ENCODE measurements around the gene ENTREP1.
"Not testable (repeated sequence)": the region's sequence is repeated elsewhere in the genome, so short reads cannot be mapped to it uniquely, and the experiment has no call there.

ENTREP1 gene, protein sequence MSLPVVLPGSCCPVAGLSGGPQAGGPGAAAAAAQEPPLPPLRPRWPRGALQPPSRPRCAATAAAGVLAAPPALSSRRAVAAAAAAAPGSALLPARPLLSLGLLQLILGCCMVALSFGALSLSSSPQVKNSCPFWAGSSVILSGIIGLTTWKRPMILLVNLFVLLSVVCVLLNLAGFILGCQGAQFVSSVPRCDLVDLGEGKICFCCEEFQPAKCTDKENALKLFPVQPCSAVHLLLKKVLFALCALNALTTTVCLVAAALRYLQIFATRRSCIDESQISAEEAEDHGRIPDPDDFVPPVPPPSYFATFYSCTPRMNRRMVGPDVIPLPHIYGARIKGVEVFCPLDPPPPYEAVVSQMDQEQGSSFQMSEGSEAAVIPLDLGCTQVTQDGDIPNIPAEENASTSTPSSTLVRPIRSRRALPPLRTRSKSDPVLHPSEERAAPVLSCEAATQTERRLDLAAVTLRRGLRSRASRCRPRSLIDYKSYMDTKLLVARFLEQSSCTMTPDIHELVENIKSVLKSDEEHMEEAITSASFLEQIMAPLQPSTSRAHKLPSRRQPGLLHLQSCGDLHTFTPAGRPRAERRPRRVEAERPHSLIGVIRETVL

DNA sequence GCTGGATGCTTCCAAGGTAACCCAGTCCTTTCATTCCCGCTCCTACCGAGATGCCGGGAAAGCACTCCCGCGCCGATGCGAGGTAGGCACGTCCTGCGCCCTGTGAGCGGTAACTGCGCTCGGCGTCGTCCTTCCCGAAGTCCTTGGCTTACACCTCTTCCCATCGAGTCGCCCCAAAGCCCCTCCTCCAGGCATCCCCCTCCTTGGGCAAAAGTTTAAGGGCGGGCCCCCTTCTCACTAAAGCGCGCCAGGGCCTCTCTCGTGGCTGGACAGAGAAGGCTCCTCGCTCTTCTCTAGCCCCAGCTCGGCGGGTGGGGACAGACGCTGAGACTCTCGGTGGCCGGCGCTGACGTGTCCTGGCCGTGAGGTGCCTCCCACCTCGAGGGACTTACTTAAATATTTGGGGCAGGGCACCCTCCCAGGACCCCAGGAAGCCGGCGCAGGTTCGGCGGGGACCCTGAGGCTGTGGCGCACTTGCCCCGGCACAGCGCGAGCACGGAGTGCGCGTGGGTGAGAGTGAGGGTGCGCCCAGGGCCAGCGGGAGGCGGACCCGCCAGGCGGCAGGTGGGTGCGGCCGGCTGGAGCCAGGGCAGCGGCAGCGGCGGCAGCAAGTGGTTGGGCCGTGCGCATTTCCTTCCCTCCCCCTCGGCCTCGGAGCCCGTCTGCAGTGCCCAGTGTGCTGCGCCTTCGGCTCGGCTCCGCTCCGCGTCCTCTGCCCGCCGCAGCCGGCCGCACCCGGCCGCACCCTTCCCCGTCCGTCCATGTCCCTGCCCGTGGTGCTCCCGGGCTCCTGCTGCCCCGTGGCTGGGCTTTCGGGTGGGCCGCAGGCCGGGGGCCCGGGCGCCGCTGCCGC, at the start of gene ENTREP1:
Gene ENTREP1 (plus strand): TSS at position 667 of the 853 bp plus-strand sequence. CDS start 95 bp downstream, at position 762.
- peak; percentile 35 to 62 for DNase-seq

DNA sequence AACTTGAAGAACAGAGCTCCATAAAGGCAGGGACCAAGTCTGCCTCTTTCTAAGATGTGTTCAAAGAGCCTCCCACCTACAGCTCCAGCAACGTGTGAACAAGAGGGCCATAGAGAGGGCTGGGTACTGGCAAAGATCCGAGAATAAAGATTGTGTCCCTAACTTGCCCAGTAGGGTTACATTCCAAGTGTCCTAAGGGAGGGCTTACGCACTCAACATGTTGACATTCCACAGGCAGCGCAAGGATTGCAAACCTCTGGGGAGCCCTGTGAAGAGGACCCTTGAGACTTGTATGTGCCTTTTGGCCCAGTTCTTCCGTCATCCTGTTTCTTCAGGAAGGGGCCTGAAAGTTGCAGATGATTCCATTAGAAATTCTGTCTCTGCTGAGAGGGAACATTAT, 48.2 kb upstream of the ENTREP1 start:
- no peak for DNase-seq

DNA sequence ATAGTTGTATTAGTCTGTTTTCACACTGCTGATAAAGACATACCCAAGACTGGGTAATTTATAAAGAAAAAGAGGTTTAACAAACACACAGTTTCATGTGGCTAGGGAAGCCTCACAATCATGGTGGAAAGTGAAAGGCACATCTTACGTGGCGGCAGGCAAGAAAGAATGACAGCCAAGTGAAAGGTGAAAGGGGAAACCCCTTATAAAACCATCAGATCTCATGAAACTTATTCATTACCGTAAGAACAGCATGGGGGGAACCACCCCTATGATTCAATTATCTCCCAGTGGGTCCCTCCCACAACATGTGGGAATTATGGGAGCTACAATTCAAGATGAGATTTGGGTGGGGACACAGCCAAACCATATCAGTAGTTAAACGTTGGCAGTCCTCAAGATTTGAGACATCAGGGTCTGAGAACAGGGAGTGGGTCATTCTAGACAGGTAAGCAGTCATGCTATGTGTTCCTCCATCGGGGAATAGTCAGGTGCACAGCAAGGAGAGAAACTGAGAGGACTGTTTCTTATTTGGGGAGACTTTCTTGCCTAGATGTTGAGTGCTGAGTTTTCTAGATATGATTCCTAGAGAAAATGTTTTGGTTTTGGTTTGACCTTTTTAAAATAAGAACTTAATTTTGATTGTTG, 45.8 kb upstream of the ENTREP1 start:
- no peak for DNase-seq

DNA sequence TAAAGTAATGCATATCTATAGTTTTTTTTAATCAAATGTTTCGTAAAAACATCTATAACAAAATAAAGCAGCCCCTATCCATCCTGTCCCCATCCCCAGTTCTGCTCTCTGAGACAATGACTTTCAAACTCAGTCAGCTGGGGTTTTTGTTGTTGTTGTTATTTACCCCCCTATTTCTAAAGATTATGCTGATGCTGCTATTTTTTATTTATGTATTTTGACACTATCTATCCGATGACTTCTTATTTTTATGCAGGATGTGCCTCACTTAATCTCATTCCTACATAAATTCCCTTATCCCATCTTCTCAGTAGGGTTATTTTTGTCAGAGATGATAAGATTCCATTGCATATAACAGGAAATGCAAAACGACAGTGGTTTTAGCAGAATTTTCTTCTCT, 45.3 kb upstream of the ENTREP1 start:
- no peak for DNase-seq

DNA sequence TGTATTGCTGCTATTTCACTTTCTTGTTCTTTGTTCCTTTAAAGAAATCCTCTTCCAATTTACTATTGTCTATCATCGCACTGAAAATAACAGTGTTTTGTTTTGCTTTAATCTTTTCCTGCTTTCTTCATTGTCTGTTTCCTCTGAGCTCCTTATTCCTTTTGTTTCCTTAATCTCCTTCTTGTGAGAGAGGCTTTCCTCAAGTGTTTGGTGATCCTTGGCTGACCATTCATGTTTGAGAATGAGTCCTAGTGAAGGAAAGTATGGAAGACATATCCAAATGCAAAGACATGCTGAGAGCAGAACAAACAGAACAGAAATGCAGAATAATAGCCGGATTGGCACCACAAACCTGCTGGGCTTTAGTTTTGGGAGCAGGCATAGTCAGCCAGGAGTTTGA, 42.0 kb upstream of the ENTREP1 start:
- no peak for DNase-seq

DNA sequence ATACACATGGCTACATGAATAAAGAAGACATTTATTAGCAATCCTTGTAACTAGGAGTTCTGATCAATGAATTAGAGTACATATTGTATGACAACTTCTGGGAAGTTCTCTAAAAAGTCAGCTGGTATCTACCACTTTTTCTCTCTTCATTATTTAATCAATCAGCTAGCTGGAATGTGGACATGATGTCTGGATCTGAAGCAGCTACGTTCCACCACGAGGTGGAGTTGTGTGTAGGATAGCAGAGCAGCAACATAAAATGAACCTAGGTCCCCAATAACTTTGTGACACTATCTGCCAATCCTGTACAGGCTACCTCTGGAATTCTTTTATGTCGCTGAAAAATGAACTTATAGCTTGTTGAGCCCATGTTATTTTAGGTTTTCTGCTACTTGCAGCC, 32.9 kb upstream of the ENTREP1 start:
- peak in 1 of 2 experiments; percentile 5 for DNase-seq

DNA sequence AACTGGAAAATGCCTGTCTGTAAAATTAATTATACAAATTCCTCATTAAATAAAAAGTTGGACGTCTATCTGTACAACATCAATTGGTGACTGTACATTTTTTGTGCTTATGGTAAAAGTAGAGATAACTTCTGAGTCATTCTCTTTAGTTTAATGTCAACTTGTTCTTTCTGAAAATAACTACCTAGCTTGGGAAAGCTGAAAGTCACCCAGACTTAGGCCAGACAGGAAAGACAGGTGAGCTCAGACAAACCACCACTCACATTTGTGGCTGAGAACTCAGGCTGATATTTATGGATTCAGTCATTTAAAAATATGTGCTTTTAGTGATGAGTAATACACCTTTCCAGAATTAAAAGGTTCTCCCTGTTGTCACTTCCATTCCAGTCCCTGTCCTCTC, 31.9 kb upstream of the ENTREP1 start:
- no peak for DNase-seq

DNA sequence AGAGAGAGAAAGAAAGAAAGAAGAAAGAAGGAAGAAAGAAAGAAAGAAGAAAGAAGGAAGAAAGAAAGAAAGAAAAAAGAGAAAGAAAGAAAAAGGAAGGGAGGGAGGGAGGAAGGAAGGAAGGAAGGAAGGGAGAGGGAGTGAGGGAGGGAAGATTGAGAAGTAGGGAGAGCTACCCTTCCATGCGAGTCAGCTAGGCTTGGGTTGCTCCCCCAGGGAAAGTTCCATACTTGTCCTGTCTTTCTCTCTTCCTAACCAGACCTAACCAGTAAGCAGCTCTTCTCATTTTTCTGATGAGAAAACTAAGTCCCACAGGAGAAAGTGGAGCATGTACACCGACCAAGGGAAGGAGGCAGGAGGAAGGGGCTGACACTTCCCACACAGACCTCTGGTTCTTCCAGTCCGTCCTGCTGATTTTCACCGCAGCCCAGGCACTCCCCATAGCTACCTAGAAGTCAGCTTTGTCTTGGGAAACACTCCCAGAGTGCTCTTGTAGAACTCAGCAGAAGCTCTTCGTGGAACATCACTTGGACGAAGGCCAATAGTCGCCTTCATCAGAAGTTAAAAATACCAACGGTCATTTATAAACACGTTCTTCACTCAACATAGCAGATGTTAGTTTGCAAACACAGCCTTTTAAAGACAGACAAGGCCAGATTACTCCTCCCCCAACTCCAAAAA, 29.0 kb upstream of the ENTREP1 start:
- no peak for DNase-seq

DNA sequence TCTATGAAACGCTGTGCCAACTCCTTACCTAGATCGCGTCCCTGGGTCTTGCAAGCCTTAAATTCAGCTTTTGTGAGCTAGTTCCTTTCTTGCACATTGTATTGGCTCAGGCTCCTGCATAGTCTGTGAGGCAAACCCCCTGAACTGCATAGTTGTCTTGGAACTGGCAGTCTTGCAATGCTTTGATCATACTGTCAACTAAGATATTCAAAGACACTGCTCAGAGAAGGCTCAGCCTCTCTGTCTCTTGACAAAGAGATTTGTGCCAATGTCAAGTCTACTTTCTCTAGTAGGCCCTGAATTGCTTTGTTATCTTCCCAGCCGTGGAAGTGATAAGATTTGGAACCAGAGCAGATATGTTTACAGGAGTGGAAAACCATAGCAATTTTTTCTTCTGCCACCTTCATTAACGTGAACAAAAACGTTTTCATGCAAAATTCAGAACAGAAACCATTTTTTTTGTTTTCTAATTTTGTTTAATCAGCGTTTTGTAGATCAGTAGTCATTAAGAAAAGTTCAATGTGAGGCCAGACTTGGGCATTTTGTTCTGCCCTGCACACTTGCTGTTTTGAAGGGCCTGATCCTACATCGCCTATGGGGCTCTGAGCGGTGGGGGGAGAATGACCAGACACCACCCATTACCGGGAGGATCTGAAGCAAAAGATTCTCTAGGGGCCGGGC, 27.6 kb upstream of the ENTREP1 start:
- no peak for DNase-seq

DNA sequence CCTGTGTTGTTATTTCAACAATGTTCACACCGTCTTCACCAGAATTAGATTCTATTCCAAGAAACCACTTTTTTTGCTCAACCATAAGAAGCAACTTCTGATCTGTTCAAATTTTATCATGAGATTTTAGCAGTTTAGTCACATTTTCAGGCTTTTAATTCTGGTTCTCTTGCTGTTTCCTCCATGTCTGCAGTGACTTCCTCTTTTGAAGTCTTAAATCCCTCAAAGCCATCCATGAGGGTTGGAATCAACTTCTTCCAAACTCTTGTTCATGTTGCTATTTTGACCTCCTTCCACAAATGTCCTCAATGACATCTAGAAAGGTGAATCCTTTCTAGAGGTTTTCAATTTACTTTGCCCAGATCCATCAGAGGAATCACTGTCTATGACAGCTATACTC, 25.7 kb upstream of the ENTREP1 start:
- DNase-seq = no peak

DNA sequence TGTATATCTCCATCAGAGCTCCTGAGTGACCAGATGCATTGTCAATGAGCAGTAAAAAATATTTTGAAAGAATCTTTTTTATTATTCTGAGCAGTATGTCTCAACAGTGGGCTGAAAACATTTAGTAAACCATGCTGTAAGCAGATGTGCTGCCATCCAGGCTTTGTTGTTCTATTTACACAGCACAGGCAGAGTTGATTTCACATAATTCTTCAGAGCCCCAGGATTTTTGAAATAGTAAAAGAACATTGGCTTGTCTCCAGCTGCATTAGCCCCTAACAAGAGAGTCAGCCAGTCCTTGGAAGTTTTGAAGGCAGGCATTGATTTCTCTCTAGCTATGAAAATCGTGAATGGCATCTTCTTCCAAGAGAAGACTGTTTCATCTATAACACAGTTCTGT, 25.2 kb upstream of the ENTREP1 start:
- no peak for DNase-seq

DNA sequence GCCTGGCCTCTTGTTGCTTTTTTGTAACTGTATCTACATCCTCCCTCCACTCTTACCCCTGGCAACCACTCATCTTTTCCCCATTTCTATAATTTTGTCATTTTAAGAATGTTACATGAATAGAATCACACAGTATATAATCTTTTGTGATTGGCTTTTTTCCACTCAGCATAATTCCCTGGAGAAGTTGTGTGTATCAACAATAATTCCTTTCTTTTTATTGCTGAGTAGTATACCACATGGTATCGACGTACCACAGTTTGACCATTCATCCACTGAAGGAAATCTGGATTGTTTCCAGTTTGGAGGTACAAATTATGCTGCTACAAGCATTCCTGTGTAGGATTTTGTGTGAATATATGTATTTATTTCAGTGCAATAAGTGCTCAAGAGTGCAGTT, 21.7 kb upstream of the ENTREP1 start:
- no peak for DNase-seq

DNA sequence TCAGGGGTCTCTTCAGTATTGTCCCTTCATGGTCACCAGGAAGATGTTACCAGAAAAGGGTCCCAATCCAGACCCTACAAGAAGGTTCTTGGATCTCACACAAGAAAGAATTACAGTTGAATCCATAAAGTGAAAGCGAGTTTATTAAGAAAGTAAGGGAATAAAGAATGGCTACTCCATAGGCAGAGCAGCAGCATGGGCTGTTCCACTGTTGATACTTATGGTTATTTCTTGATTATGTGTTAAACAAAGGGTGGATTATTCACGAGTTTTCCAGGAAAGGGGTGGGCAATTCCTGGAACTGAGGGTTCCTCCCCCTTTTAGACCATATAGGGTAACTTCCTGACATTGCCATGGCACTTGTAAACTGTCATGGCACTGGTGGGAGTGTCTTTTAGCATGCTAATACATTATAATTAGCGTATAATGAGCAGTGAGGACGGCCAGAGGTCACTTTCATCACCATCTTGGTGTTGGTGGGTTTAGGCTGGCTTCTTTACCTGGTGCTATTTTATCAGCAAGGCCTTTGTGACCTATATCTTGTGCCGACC, 18.0 kb upstream of the ENTREP1 start:
- not testable (repeated sequence) for DNase-seq

DNA sequence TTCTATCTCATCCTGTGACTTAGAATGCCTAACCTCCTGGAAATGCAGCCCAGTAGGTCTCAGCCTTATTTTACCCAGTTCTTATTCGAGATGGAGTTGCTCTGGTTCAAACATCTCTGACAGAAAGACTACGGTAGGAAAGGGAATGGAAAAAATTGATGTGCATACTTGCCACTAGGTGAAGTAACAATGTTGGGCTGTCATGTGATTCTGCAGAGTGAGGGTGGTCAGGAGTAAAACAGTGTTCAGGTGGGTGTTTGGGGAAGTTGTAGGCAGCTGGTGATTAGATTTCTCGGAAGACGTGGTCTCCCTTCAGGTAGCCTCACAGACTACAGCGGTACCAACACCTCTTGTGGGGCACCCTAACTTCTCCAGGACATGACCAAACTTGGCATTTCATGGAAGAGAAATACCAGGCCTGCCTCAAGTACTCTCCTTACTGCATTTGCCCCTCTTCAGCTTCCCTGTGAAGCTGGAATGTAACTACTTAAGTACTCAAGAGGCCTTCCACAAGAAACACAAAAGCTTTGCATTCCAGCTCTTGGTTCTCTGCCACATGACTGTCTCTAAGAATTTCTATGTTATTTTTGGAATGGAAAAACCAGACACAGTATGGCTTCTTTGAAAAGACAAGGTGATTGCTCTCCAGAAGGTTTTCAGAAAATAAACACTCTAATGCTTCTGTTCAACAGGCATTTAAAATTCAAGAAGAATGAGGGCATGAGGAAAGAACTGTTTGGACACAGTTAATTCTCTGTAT, 17.4 kb upstream of the ENTREP1 start:
- no peak for DNase-seq

DNA sequence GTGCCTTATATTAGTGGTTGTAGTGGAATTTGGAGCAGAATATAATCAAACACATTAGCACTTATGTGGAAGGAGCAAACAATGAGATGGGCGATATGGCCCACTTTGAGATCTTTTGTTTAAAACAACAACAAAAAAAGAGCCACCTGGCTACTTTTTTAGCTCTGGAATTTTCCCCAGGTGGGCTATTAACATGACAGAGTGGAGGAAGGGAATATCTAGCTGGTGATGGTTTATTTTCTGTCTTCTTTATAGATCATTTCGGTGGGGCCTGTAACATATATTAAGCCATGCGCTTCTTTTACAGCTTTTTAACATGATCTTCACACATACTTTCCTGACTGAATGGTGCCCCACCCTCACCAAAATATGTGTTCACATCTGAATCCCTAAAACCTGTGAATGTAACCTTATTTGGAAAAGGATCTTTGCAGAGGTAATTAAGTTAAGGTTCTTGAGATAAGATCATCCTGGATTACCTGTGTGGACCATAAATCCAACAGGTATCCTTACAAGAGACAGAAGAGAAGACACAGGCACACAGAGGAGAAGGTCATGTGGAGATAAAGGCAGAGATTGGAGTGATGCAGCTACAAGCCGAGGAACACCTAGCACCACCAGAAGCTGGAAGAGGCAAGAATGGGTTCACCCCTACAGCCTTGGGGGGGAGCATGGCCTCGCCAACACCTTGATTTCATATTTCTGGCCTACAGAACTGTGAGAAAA, 16.6 kb upstream of the ENTREP1 start:
- no peak for DNase-seq

DNA sequence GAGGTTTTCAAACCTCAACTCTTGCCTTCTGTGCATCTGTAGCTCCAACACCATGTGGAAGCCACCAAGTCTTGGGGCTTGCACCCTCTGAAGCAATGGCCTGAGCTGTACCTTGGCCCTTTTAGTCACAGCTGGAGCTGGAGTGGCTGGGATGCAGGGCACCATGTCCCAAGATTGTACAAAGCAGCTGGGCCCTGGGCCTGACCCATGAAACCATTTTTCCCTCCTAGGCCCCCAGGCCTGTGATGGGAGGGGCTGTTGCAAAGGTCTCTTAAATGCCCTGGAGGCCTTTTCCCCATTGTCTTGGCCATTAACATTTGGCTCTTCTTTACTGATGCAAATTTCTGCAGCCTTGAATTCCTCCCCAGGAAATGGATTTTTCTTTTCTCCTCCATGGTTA, 11.8 kb upstream of the ENTREP1 start:
- DNase-seq = no peak

DNA sequence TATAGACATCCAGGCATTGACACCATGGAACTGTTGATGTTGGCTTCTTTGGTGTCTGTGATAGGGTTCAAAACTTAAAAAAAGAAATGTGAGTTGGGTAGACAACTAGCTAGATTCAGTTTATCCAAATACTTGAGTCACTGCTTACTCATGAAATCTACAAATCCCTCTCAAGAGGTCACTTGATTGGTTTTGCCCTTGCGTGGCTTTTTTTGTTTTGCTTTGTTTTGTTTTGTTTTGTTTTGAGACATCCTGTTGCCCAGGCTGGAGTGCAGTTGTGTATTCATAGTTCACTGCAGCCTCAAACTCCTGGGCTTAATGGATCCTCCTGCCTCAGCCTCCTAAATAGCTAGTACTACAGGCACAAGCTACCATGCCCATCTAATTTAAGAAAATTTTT, 10.5 kb upstream of the ENTREP1 start:
- no peak for DNase-seq

DNA sequence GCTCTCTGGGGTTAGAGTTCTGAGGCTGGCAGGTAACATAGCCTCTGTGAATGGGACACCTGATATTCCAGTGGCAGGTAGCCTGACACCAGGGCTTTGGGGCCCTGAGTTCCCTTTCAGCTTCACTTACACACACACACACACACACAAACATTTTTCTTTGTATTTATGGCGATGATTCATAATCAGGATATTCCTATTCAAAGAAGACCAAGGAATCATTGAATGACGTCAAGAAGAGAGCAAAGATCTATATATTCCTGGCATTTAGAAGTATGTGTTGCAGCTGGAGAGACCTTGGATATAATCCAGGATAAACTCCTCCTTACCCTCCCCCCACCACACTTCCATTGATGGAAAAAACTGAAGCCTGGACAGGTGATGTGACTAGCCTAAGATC, 7.9 kb upstream of the ENTREP1 start:
- DNase-seq = no peak

DNA sequence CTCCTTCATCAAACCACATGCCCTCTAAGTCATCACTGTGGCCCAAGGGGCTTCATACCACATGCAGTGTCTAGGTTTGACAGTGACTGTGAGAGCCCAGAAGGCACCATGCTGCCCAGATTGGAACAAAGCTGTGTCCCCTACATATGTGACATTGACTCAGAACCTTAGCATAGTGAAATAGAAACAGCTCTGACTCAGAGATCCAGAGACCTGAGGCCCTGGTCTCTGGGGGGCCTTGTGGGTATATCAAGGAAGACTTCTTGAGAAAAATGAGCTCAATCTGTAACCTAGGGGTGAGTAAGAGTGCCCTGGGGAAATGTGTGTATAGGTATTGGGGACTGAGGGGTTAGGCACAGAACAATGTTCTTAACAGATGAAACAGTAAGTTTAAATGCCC, 7.1 kb upstream of the ENTREP1 start:
- no peak for DNase-seq
